GM23338 (cell line): ENCODE results near the gene BTBD9. TPM values are rescaled to one million over a fixed set of nuclear protein-coding genes. Genes with fewer than 3 reads are reported as not detected.

Experiments
- ATAC-seq: fragments of 200-7000 bp; cut with Tn5 transposase; 3 replicates; pipeline ENCODE4 v1.9.1; 2020
- DNase-seq: peaks from one replicate; pipeline ENCODE4 v3.0.0-alpha.2; 2015; ENCODE audit warnings: low spot score
- H2AFZ ChIP-seq: fragments of 200-600 bp; sonication (generic); 2 replicates; pipeline ENCODE4 v1.8.0; 2016; ENCODE audit warnings: antibody characterized with exemption, mild to moderate bottlenecking, moderate library complexity
- H3F3A ChIP-seq: fragments of 200-600 bp; sonication (generic); replicated peaks from 2 replicates; pipeline ENCODE4 v1.8.0; 2017; ENCODE audit warnings: antibody characterized with exemption, mixed run types, low read depth
- H3K27ac ChIP-seq: fragments of 200-600 bp; sonication (generic); 2 replicates; pipeline ENCODE4 v1.6.1; 2016; ENCODE audit warnings: low read depth
- H3K27me3 ChIP-seq: fragments of 200-600 bp; sonication (generic); 2 replicates; pipeline ENCODE4 v1.8.0; 2016; ENCODE audit warnings: mild to moderate bottlenecking, mixed run types, moderate library complexity; ENCODE audit not compliant: insufficient read depth
- H3K36me3 ChIP-seq: fragments of 200-600 bp; sonication (generic); 2 replicates; pipeline ENCODE4 v1.8.0; 2016; ENCODE audit warnings: mild to moderate bottlenecking; ENCODE audit not compliant: insufficient read depth
- H3K4me1 ChIP-seq: fragments of 200-600 bp; sonication (generic); 2 replicates; pipeline ENCODE4 v1.8.0; 2016; ENCODE audit warnings: mild to moderate bottlenecking, moderate library complexity; ENCODE audit not compliant: insufficient read depth
- H3K4me2 ChIP-seq: fragments of 200-600 bp; sonication (generic); 2 replicates; pipeline ENCODE4 v1.7.1; 2017; ENCODE audit warnings: mixed run types
- H3K4me3 ChIP-seq: fragments of 200-600 bp; sonication (generic); 2 replicates; pipeline ENCODE4 v1.6.1; 2016; ENCODE audit warnings: mixed run types
- H3K79me2 ChIP-seq: fragments of 200-600 bp; sonication (generic); replicated peaks from 2 replicates; pipeline ENCODE4 v1.8.0; 2017; ENCODE audit warnings: mild to moderate bottlenecking; ENCODE audit not compliant: insufficient read depth
- H3K9me2 ChIP-seq: fragments of 200-600 bp; sonication (generic); 2 replicates; pipeline ENCODE4 v1.8.0; 2017; ENCODE audit not compliant: insufficient read depth
- H4K20me1 ChIP-seq: fragments of 200-600 bp; sonication (generic); replicated peaks from 2 replicates; pipeline ENCODE4 v1.8.0; 2017; ENCODE audit warnings: mild to moderate bottlenecking; ENCODE audit not compliant: insufficient read depth
- H3K27ac Mint-ChIP-seq: 2 replicates; pipeline ENCODE4 v1.8.0; 2020; ENCODE audit warnings: inconsistent platforms, mild to moderate bottlenecking, moderate library complexity, mixed read lengths
- H3K27me3 Mint-ChIP-seq: 3 replicates; pipeline ENCODE4 v1.8.0; 2022; ENCODE audit warnings: low read depth, mild to moderate bottlenecking, moderate library complexity, mixed read lengths, inconsistent platforms; ENCODE audit not compliant: insufficient read depth, poor library complexity
- H3K36me3 Mint-ChIP-seq: 3 replicates; pipeline ENCODE4 v1.8.0; 2021; ENCODE audit warnings: low read depth, mild to moderate bottlenecking, inconsistent platforms, moderate library complexity, mixed read lengths
- H3K4me1 Mint-ChIP-seq: 3 replicates; pipeline ENCODE4 v1.8.0; 2020; ENCODE audit warnings: mild to moderate bottlenecking, inconsistent platforms, mixed read lengths
- H3K4me3 Mint-ChIP-seq: 3 replicates; pipeline ENCODE4 v1.8.0; 2021; ENCODE audit warnings: moderate library complexity, mild to moderate bottlenecking, inconsistent platforms, mixed read lengths
- H3K9me3 Mint-ChIP-seq: 3 replicates; pipeline ENCODE4 v1.8.0; 2020; ENCODE audit warnings: moderate library complexity, mild to moderate bottlenecking, inconsistent platforms, mixed read lengths
- CREB1 ChIP-seq: fragments of 250-450 bp; sonication (Bioruptor Pico); IDR thresholded peaks from 2 replicates; pipeline ENCODE4 v1.5.0; 2020; ENCODE audit warnings: low read depth, mild to moderate bottlenecking, moderate library complexity
- ETS1 ChIP-seq: IDR thresholded peaks from 2 replicates; pipeline ENCODE4 v1.6.1; 2016; ENCODE audit warnings: antibody characterized with exemption
- EZH2 ChIP-seq: fragments of 200-600 bp; sonication (generic); IDR thresholded peaks from one replicate; pipeline ENCODE4 v1.8.0; 2017; ENCODE audit warnings: antibody characterized with exemption, mild to moderate bottlenecking, low read depth; ENCODE audit not compliant: unreplicated experiment
- EZH2phosphoT487 ChIP-seq: fragments of 200-600 bp; sonication (generic); IDR thresholded peaks from one replicate; pipeline ENCODE4 v1.8.1; 2018; ENCODE audit warnings: antibody characterized with exemption; ENCODE audit not compliant: unreplicated experiment
- JUNB ChIP-seq: IDR thresholded peaks from one replicate; pipeline ENCODE4 v1.6.1; 2016; ENCODE audit warnings: antibody characterized with exemption; ENCODE audit not compliant: unreplicated experiment
- NANOG ChIP-seq: IDR thresholded peaks from 2 replicates; pipeline ENCODE4 v1.6.1; 2016; ENCODE audit warnings: antibody characterized with exemption, borderline replicate concordance
- POLR2AphosphoS5 ChIP-seq: IDR thresholded peaks from 2 replicates; pipeline ENCODE4 v1.6.1; 2016; ENCODE audit warnings: antibody characterized with exemption, low read depth
- REST ChIP-seq: IDR thresholded peaks from one replicate; pipeline ENCODE4 v1.6.1; 2018; ENCODE audit warnings: antibody characterized with exemption; ENCODE audit not compliant: unreplicated experiment
- STAT1 ChIP-seq: IDR thresholded peaks from one replicate; pipeline ENCODE4 v1.6.1; 2016; ENCODE audit warnings: antibody characterized with exemption; ENCODE audit not compliant: unreplicated experiment
- ZNF114 ChIP-seq: fragments of 250-450 bp; sonication (Bioruptor Pico); IDR thresholded peaks from 2 replicates; pipeline ENCODE4 v1.5.0; 2020; ENCODE audit warnings: mild to moderate bottlenecking, moderate library complexity
- ZNF331 ChIP-seq: fragments of 250-450 bp; sonication (Bioruptor Pico); IDR thresholded peaks from 2 replicates; pipeline ENCODE4 v1.5.0; 2020; ENCODE audit warnings: low read depth, mild to moderate bottlenecking, moderate library complexity
- ZNF462 ChIP-seq: fragments of 250-450 bp; sonication (Bioruptor Pico); IDR thresholded peaks from 2 replicates; pipeline ENCODE4 v1.5.0; 2020; ENCODE audit warnings: mild to moderate bottlenecking, moderate library complexity
- polyA plus RNA-seq: library from polyadenylated mRNA; unstranded; fragments of >200 nt; fragmentation: Nextera tagmentation; extraction: Ambion mirVana; gene quantifications from 2 replicates; pipeline ENCODE4 v1.2.1, GENCODE V29; 2016
- total RNA-seq: library from RNA; depleted of rRNA; stranded (reverse); fragments of >200 nt; shearing (Covaris generic); gene quantifications from 2 replicates; pipeline ENCODE4 v1.2.3, GENCODE V29; 2014
- TF ChIP-seq, protein P1 (sequence below), 2 experiments: fragments of 200-600 bp in 1 of 2; sonication (generic) in 1 of 2; conservative IDR thresholded peaks; 2 replicates each; pipeline versions ENCODE4 v1.5.1 to v1.6.1; 2016 to 2017; ENCODE audit warnings: antibody characterized with exemption in 2 of 2, low read depth in 2 of 2, mild to moderate bottlenecking in 2 of 2, moderate library complexity in 1 of 2

BTBD9 gene
- total and polyA plus RNA-seq, 2 experiments from 2014 or later: 4.2 to 5.3 TPM

DNA sequence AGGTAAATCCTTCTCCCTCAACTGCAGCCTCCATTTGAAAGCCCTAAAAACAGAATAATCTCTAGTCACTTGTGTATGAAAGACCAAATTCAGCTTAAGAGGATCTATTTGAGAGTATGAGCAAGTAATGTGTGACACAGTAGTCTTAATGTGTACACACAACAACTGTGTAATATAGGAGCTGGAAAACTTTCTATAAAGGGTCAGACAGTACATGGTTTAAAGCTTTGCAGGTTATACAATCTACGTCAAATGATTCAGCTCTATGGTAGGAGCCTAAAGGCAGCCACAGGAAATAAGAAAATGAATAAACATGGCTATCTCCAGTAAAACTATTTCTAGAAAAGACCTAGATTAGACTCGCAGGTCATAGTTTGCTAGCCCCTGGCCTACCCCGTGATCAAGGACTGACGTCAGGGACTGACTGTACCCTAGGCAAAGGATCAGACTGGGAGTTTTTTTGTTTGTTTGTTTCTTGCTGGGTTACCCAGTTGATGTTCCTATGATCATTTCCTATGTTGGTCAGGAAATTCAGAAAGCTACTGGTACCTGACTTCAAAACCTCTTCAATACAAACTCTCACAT lies 39.7 kb downstream of the BTBD9 start (continued):
- TF ChIP-seq ZNF462 (CRISPR knock-in tag): no peak

DNA sequence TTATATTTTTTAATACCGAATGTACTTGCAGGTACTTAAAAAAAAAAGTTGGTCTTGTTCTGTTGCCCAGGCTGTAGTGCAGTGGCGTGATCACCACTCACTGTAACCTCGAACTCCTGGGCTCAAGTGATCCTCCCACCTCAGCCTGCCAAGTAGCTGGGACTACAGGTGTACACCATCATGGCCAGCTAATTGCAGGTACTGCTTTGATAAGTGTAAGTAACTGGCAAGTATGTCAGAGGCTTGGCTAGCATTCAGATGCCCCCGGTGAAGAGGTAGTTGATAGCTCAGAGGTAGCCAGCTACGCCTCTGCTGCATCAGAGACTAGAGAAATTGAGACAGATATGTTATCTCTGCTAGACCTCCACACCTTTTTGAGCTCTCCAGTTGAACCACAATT lies 40.5 kb downstream of the BTBD9 start:
- H3K27ac Mint-ChIP-seq: no peak overlapping the region
- ATAC-seq (no peak), DNase-seq (no peak)
- Histone ChIP-seq H3K27me3 (no peaks in the 10 kb centered on the region), H4K20me1 (no peaks in the 10 kb centered on the region), H3K36me3 (no peaks in the 10 kb centered on the region), H3K79me2 (no peaks in the 10 kb centered on the region), H3F3A (no peaks in the 10 kb centered on the region), H3K9me2 (no peaks in the 10 kb centered on the region; the same call in 1 of the 2 replicates), H2AFZ (no peak overlapping the region), H3K27ac (no peak overlapping the region), H3K4me3 (no peak overlapping the region), H3K4me1 (no peaks in the 10 kb centered on the region), H3K4me2 (no peak overlapping the region)
- H3K27me3 Mint-ChIP-seq: no peaks in the 10 kb centered on the region
- H3K4me3 Mint-ChIP-seq: no peak overlapping the region
- no peaks in the 10 kb centered on the region for H3K9me3 Mint-ChIP-seq
- no peaks in the 10 kb centered on the region for H3K36me3 Mint-ChIP-seq
- peaks cover 12% of the 10 kb centered on the region for H3K4me1 Mint-ChIP-seq
- TF ChIP-seq ETS1: no peak
- TF ChIP-seq CREB1 (CRISPR knock-in tag): no peak
- no peak for TF ChIP-seq POLR2AphosphoS5
- TF ChIP-seq EZH2phosphoT487: no peak
- TF ChIP-seq STAT1: no peak
- no peak for TF ChIP-seq EZH2
- TF ChIP-seq ZNF331 (CRISPR knock-in tag): no peak
- TF ChIP-seq JUNB: no peak
- no peak for TF ChIP-seq NANOG
- TF ChIP-seq ZNF114: no peak
- TF ChIP-seq, protein P1, sequence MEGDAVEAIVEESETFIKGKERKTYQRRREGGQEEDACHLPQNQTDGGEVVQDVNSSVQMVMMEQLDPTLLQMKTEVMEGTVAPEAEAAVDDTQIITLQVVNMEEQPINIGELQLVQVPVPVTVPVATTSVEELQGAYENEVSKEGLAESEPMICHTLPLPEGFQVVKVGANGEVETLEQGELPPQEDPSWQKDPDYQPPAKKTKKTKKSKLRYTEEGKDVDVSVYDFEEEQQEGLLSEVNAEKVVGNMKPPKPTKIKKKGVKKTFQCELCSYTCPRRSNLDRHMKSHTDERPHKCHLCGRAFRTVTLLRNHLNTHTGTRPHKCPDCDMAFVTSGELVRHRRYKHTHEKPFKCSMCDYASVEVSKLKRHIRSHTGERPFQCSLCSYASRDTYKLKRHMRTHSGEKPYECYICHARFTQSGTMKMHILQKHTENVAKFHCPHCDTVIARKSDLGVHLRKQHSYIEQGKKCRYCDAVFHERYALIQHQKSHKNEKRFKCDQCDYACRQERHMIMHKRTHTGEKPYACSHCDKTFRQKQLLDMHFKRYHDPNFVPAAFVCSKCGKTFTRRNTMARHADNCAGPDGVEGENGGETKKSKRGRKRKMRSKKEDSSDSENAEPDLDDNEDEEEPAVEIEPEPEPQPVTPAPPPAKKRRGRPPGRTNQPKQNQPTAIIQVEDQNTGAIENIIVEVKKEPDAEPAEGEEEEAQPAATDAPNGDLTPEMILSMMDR (conservative IDR thresholded peaks at IDR 0.05; ENCODE audit: low read depth in 2 of 2): no peak
- TF ChIP-seq REST: no peak
